Stimulated activated CD8-positive, alpha-beta memory T cell treated with anti-CD3 and anti-CD28 coated beads, Interleukin-7, amount 100 ng/mL, for 1 hour (primary cell): ENCODE measurements around the gene RFK.
A peak's percentile ranks its signal among the peaks of the same experiment; 100 is the strongest.
"Not testable (repeated sequence)": the region's sequence is repeated elsewhere in the genome, so short reads cannot be mapped to it uniquely, and the experiment has no call there.

Experiments used
- DNase-seq, 2 donors: peaks; one replicate each; pipeline ENCODE4 v3.0.0-alpha.2; 2020; ENCODE audit warnings: low read depth in 2 of 2

The RFK gene

DNA sequence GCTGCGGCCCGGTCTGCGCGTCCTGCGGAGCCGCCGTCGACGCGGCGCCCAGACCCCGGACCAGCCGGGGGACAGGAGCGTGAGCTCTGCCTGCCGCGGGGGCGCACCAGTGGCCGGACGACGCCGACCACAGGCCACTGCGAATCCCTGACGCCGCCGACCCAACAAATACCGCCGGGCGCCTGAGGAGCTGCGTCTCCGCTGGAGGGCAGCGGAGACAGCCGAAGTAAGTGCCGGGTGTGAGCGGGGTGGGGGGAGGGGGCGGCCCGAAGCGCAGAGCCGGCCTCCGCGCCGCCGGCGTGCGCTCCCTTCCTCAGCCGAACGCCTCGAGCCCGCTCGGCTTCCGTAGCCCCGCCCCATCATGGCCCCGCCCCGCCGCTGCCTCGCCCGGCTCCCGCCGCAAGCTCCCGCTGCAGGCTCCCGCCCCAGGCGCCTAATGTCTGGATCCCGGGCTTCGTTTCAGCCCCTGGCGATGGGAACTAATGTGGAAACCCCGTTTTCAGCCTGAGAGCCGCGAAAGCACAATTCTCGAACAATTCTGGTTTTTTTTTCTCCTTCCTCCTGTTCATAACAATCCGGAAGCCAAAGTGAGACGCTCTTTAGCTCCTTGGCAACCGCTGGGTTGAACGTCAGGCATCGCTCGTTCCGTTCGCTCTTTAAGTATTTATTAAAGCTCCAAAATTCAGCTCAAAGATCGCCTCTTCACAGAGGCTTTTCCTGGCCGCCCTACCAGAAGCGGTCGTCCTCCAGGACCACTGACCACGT lies at the start of gene RFK:
TSS of gene RFK (minus strand) at position 232 of the 765 bp plus-strand sequence. CDS start 255 bp downstream, outside the sequence.
- DNase-seq, result peak; percentile 89 to 92

DNA sequence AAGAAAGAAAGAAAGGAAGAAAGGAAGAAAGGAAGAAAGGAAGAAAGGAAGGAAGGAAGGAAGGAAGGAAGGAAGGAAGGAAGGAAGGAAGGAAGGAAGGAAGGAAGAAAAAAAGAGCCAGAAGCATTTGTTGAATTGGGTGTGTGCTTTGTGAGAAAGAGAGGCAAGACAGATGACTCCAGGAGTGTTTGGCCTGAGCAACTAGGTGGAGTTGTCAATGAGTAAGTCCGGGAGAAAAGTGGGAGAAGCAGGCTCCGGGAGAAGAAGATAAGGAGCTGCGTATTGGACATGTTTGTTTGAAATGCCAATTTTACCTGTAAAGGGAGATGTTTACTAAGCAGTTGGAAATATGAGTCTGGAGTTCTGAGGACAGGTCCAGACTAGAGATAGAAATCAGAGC lies 49.7 kb upstream of the RFK start:
- DNase-seq, result no peak

DNA sequence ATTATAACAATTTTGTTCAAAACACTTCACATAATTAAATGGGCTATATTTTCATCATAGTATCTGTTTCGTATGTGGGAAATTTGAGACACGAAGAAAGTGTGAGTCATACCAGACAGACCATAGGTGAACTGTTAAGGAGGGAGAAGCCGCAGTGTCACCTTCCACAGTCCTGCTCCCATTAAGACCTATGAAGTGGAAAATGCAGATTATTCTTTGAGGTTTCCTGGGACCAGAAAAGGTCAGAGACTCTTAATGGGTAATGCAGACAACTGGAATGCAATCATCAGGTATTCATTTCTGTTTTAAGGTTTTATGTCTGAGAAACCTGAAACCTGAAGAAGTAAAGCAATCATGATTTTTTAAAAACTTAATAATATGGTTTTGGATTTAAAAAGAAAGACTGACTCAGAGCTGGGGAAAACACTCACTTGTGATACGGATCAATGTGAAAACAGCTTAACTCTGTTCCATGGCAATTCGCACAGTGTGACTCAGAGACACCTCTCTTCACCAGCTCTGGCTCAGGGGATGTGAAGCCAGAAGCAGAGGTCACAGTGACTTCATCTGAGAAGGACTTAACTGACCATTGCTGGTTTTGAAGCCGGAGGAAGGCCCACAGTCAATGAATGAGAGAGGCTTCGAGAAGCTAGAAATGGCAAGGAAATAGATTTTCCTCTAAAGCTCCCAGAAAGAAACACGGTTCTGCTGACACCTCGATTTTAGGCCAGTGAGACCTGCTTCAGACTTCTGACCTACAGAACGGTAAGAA lies 47.5 kb upstream of the RFK start:
- no peak for DNase-seq

DNA sequence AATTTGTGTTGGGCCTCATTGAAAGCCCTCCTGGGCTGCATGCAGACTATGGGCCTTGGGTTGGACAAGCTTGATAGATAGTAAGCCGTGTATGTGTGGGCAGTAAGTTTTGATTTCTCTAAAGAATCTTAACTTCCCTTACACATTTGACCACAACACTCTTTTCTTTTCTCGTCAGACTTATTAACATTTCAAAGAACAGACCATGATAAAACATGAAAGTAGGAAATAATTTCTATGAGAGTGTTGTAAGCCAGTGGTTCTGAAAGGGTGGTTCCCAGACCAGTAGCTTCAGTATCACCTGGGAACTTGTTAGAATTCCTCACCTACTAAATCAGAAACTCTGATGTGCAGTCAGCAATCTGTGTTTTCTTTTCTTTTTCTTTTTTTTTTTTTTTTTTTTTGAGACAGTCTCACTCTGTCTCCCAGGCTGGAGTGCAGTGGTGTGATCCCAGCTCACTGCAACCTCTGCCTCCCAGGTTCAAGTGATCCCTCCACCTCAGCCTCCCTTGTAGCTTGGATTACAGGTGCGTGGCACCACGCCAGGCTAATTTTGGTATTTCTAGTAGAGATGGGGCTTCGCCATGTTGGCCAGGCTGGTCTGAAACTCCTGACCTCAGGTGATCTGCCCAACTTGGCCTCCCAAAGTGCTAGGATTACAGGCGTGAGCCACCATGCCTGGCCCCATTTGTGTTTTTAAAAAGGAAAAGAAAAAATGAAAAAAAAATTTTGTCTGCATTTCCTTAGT lies 44.8 kb upstream of the RFK start:
- no peak for DNase-seq

DNA sequence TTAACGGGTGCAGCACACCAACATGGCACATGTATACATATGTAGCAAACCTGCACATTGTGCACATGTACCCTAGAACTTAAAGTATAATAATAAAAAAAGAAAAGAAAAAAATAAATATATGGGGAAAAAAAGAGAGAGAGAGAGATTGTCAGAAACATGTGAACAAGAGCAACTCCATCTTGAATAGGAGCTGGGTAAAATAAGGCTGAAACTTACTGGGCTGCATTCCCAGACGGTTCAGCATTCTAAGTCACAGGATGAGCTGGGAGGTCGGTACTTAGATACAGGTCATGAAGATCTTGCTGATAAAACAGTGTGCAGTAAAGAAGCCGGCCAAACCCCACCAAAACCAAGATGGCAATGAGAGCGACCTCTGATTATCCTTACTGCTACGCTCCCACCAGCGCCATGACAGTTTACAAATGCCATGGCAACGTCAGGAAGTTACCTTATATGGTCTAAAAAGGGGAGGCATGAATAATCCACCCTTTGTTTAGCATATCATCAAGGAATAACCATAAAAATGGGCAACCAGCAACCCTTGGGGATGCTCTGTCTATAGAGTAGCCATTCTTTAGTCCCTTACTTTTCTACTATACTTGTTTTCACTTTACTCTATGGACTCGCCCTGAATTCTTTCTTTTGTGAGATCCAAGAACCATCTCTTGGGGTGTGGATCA lies 42.9 kb upstream of the RFK start:
- not testable (repeated sequence) for DNase-seq

DNA sequence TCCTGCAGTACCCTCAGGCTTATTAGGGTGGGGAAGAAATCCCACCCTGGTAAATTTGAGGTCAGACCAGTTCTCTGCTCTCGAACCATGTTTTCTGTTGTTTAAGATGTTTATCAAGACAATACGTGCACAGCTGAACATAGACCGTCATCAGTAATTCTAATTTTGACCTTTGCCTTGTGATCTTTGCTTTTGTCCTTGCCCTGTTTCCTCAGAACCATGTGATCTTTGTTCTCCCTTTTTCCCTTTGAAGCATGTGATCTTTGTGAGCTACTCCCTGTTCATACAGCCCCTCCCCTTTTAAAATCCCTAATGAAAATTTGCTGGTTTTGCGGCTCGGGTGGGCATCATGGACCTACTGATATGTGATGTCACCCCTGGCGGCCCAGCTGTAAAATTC lies 40.7 kb upstream of the RFK start:
- DNase-seq, result not testable (repeated sequence)

DNA sequence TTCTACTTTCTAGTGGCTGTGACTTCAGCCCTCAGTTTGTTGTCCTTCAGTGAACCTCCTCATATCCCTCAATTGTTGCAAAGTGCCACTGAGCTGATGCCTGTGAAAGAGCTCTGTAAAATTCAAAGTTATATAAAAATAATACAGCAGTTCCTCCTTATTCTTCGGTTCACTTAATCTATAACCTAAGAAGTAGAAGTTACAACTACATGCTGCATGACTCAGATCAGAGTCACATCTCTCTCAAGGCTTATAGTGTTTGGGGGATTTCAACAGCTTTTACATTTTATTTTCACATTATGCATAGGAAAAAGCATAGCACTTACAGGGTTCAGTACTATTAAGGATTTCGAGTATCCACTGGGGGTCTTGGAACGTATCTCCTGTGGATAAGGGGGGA lies 39.6 kb upstream of the RFK start:
- no peak for DNase-seq

DNA sequence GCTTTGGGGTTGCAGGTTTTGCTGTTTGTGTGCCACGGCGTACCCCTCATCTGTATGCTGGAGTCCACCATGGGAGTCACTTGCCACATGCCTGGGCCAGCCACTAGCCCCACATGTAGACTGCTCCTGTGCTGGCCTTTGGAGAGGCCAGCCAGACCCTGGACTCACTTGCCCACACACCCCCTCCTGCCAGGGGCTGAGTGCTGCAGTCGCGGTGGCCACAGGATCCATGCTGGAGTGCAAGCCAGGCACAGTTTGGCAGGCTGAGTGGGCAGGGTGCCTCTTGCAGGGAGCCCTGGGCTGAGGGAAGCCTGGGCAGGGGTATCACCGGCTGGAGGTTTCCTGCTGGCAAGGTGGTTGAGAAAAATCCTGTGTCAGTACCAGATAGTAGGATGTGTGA lies 39.2 kb upstream of the RFK start:
- DNase-seq, result no peak

DNA sequence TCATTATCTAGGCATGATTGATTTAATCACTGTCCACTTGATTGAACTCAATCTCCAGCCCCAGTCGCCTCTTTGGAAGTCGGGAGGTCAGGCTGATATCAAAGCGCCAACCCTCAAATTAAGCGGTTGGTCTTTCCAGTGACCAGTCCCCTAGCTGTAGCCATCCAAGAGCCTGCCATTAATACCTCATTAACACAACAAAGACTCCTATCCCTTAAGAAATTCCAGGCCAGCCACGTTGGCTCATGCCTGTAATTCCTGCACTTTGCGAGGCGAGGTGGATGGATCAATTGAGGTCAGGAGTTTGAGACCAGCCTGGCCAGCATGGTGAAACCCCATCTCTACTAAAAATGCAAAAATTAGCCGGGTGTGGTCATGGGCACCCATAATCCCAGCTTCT lies 37.4 kb upstream of the RFK start:
- no peak for DNase-seq

DNA sequence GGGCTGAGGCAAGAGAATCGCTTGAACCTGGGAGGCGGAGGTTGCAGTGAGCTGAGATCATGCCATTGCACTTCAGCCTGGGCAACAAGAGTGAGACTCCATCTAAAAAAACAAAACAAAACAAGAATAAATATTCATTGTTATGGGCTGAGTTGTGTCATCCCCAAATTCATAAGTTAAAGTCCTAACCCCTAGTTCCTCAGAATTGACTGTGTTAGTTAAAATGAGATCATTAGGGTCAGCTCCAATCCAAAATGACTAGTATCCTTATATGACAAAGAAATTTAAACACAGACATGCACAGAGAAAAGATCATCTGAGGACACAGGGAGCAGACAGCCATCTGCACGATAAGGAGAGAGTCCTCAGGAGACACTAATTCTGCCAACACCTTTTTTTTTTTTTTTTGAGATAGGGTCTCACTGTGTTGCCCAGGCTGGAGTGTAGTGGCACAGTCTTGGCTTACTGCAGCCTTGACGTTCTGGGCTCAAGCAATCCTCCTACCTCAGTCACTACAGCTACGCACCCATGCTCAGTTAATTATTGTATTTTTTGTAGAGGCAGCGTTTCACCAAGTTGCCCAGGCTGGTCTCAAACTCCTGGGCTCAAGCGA lies 32.7 kb upstream of the RFK start:
- DNase-seq, result no peak

DNA sequence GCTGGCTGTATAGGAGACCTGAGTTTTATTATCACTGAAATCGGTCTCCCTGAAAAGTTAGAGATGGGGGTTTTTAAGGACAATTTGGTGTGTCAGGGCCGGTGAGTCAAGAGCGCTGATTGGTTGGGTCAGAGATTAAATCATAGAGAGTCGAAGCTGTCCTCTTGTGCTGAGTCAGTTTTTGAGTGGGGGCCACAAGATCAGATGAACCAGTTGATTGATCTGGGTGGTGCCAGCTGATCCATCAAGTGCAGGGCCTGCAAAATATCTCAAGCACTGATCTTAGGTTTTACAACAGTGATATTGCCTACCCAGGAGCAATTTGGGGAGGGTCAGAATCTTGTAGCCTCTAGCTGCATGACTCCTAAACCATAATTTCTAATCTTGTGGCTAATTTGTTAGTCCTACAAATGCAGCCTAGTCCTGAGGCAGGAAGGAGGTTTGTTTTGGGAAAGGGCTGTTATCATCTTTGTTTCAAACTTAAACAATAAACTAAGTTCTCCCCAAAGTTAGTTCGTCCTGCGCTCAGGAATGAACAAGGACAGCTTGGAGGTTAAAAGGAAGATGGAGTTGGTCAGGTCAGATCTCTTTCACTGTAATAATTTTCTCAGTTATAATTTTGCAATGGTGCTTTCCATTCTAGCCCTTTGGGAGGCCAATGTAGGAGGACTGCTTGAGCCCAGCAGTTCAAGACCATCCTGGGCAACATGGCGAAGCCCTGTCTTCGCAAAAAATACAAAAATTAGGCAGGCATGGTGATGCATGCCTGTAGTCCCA lies 31.6 kb upstream of the RFK start:
- no peak for DNase-seq

DNA sequence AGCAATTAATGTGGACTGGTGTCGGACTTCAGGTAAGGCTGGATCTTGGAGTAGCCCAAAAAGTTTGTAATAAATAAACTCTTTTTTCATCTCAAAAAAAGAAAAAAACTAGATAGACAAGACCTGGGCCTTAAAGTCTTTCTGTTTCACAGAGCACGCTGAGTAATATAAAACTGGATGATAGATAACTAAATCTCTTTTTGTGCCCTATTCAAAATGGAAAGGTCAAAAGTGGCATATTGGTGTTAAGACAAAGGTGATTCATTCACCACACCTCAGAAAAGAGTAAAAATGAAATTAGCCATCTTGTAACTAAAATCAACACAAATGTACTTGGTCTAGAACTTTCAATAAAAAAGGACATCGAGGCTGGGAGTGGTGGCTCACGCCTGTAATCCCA lies 30.3 kb upstream of the RFK start:
- DNase-seq, result no peak

DNA sequence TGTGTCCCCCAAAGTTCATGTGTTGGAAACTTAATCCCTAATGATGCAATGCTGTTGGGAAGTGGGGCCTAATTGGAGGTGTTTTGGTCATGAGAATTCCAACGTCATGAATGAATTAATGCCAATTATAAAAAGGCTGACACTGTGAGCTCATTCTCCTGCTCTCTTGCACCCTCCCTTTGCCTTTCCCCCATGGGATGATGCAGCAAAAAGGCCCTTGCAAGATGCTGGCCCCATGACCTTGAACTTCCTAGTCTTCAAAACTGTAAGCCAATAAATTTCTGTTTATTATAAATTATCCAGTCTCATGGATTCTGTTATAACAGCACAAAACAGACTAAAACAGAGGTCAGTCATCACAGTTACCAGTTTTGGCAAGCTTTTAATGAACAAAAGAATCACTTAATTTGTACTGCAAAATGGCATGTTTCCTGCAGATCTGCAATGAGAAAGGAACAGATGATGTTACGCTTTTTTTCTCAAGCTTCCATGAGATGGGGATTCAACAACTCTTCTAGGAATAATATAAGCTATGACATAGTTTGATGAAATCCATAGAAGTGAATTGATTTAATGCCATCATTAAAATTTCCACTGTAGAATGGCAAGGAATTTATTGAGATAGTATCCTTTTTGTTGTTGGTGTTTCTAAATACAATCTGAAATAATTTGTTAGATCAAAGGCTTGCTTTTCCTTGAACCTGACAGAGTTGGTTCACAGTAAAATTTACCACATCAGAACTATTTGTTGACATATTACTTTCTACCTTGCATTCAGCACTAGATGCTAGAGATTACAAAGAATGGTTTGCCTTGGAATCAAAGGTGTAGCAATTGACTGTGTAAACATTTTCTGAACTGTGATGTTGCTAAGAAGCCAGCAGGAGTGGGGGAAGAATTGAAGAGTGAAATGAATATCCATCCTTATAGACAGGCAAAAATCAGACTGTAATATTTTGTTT lies 29.3 kb upstream of the RFK start:
- DNase-seq, result no peak

DNA sequence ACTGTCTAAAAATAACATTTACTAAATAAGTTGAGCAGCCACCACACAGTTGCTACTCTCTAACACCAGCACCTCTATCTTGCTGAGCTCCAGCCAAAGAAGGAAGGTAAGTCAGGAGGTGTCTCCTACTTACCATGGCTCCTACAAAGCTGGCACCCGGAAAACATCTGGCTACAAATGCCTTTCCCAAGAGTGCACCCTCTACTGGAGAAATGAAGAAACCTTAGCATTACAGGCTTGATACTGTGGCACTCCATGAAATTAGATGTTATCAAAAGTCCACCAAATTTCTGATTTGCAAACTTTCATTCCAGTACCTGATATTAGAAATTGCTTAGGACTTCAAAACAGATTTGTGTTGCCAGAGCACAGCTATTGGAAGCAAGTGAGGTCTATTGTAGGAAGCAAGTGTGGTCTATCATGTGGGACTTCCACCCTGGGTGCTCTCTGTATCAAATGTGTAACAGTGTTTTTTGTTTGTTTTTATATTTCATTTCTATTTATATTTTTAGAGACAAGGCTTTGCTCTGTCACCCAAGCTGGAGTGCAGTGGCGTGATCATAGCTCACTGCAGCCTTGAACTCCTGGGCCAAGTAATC lies 25.7 kb upstream of the RFK start:
- no peak for DNase-seq

DNA sequence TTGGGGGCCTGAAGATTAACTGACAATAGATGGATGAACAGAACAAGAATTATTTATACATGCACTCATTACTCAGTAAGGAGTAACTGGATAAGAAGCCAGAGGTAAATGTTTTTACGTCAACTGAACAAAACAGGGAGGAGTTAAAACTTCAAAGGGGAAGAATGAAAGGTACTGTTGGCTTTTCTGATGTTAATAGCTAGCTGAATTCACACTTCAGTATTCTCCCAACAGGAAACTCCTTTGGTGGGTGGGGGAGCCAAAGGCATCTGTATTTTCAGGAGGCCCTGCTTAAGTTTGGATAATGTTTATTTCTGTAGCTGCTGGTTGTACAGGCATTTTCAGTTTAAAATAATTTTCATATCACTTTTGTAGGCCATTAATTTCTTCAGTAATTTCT lies 23.2 kb upstream of the RFK start:
- no peak for DNase-seq

DNA sequence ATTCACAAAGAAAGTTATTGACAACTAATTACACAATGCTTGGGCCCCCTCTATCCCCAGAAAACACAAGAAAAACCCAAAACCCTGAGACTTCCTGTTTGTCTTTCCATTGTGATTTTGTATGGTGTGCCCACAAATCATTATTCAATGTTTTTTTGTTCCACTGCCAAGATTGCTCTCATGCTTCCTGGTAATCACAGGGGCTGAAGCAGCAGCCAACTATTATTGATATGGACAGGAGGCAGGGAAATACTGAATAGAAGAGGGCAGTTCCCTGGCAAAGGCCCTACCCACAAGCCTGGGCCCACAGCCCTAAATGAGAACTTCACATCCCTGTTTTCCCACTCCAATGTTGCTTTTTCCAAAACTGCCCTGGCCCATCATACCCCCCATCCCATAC lies 21.5 kb upstream of the RFK start:
- DNase-seq, result no peak

DNA sequence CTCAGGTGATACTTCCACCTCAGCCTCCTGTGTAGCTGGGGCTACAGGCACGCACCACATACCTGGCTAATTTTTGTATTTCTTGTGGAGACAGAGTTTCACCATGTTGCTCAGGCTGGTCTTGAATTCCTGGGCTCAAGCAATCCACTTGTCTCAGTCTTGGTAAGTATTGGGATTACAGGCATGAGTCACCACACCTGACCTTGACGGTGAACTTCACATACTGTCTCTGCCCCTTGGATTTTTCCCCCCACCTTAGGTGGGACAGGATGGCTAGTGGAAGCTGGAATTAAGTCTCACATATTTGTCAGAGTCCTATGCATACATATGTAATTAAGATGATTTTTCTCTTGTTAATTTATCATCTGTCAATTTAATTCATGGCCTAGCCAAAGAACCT lies 20.9 kb upstream of the RFK start:
- DNase-seq, result no peak

DNA sequence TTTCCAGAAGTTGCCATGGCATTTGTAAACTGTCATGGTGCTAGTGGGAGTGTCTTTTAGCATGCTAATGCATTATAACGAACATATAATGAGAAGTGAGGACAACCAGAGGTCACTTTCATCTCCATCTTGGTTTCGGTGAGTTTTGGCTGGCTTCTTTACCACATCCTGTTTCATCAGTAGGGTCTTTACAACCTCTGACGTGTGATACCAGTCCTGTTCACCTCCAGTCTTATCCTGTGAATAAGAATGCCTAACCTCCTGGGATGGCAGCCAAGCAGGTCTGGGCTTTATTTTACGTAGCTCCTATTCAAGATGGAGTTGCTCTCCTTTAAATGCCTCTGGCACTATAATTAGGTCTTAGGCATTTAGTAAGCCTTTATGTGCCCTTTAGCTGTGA lies 20.4 kb upstream of the RFK start:
- no peak for DNase-seq

DNA sequence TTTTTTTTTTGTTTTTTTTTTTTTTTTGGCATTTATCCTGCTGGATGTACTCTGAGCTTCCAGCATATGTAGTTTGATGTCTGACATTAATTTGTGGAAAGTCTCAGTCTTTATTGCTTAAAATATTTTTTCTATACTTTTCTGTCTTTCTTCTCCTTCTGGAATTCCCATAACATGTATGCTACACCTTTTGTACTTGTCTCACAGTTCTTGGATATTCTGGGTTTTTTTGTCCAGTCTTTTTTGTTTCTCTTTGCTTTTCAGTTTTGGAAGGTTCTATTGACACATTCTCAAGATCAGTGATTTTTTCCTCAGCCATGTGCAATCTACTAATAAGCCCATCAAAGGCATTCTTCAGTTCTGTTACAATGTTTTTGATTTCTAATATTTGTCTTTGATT lies 19.4 kb upstream of the RFK start:
- no peak for DNase-seq
